Rectal smooth muscle tissue (tissue), 1 donor: Measurements from ENCODE around the gene HVCN1.

Source experiments
- H3K27ac ChIP-seq: one replicate; pipeline ENCODE4 v1.7.0; 2013; ENCODE audit warnings: low read depth, low read length, inconsistent platforms
- H3K27me3 ChIP-seq: one replicate; pipeline ENCODE4 v1.7.0; 2013; ENCODE audit warnings: low read length; ENCODE audit not compliant: control insufficient read depth, insufficient read depth
- H3K36me3 ChIP-seq: one replicate; pipeline ENCODE4 v1.7.0; 2013; ENCODE audit warnings: low read length; ENCODE audit not compliant: control insufficient read depth, insufficient read depth
- H3K4me1 ChIP-seq: one replicate; pipeline ENCODE4 v1.7.0; 2013; ENCODE audit warnings: low read length; ENCODE audit not compliant: control insufficient read depth, insufficient read depth
- H3K4me3 ChIP-seq: one replicate; pipeline ENCODE4 v1.7.0; 2013; ENCODE audit warnings: low read length
- H3K9ac ChIP-seq: one replicate; pipeline ENCODE4 v1.7.0; 2013; ENCODE audit warnings: low read length

The HVCN1 gene

GRCh38 chr12:110677206-110677911 lies 11.6 kb downstream of the HVCN1 start:
- H3K36me3 ChIP-seq, result no peaks in the 10 kb centered on the region
- no peak overlapping the region for H3K4me3 ChIP-seq
- no peak overlapping the region for H3K27ac ChIP-seq
- H3K9ac ChIP-seq, result no peak overlapping the region
- H3K4me1 ChIP-seq, result no peaks in the 10 kb centered on the region
- H3K27me3 ChIP-seq, result no peaks in the 10 kb centered on the region

GRCh38 chr12:110676171-110676570 lies 12.7 kb downstream of the HVCN1 start:
- Histone ChIP-seq H3K4me1 (no peaks in the 10 kb centered on the region), H3K4me3 (no peak overlapping the region), H3K27ac (no peak overlapping the region), H3K36me3 (no peaks in the 10 kb centered on the region), H3K27me3 (no peaks in the 10 kb centered on the region), H3K9ac (no peak overlapping the region)

DNA sequence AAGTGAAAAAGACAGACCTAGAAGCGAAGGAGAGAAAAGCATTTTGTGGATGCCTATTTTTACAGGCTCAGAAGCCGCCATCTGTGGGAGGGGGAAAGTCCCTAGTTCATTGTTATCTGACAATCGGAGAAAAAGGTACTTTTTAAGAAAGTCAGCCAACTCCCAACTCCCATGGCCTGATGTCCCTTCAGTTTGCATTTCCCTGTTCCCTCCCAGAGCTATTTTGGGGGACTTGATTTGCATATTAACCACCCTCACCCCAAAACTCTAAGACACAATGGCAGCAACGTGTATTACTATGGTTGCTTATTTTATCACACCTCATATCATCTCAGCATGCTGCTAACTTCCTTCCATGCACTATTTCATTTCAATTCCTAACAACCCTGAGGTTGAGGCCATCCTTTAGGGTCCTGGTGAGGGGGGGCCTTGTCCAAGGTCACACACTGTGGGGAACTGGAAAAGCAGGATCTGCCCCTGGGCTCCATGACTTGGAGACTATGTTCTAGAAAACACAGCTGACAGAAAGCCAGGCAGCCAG lies 18.7 kb downstream of the HVCN1 start:
- Histone ChIP-seq H3K9ac (no peak overlapping the region), H3K27me3 (no peaks in the 10 kb centered on the region), H3K4me3 (no peak overlapping the region), H3K4me1 (no peaks in the 10 kb centered on the region), H3K27ac (no peak overlapping the region), H3K36me3 (no peaks in the 10 kb centered on the region)

- no peak overlapping the region for H3K4me3 ChIP-seq
- no peaks in the 10 kb centered on the region for H3K36me3 ChIP-seq
- H3K27ac ChIP-seq, result no peak overlapping the region
- no peaks in the 10 kb centered on the region for H3K4me1 ChIP-seq
- no peak overlapping the region for H3K9ac ChIP-seq
- H3K27me3 ChIP-seq, result no peaks in the 10 kb centered on the region
Observed at GRCh38 chr12:110669193-110669502, 19.8 kb downstream of the HVCN1 start.

DNA sequence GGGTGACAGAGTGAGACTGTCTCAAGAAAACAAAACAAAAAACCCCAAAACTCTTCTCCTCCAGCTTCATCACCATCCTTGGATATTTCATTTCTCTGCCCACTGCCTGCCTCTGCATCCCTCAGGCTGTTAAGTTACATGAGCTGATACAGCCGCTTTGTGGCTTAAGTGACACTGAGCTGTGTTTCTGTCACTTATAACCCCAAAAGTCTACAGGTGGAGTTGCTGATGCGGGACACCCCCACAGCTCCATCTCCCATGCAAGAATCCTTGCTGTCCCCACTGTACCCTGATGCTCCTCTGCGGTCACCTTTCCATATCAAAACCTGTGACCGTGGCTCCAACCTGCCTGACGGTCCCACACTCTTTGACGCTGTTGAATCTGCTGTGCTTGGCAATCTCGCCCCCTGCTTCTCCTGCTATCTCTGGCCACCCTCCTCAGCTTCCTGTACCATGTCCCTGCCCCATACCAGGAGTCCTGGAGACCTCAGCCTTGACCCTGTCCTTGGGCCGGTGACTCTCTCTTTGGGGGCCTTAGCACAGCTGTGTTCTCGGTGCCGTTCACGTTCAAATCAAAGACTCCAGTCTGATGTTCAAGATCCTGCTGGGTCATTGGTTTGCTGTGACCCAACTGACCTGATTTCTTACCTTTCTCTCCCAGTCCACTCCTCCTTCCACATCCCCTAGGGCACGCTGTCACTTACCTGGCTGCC lies 20.3 kb downstream of the HVCN1 start:
- no peaks in the 10 kb centered on the region for H3K4me1 ChIP-seq
- H3K27me3 ChIP-seq, result no peaks in the 10 kb centered on the region
- H3K36me3 ChIP-seq, result no peaks in the 10 kb centered on the region
- H3K27ac ChIP-seq, result no peak overlapping the region
- no peak overlapping the region for H3K9ac ChIP-seq
- peak overlapping the region; percentile 6 for H3K4me3 ChIP-seq

GRCh38 chr12:110667671-110668070 lies 21.2 kb downstream of the HVCN1 start:
- Histone ChIP-seq H3K36me3 (no peaks in the 10 kb centered on the region), H3K27ac (no peak overlapping the region), H3K27me3 (no peaks in the 10 kb centered on the region), H3K4me1 (no peaks in the 10 kb centered on the region), H3K9ac (no peak overlapping the region), H3K4me3 (no peak overlapping the region)

GRCh38 chr12:110666892-110667291 lies 22.0 kb downstream of the HVCN1 start:
- Histone ChIP-seq H3K27ac (no peak overlapping the region), H3K9ac (no peak overlapping the region), H3K4me1 (no peaks in the 10 kb centered on the region), H3K36me3 (no peaks in the 10 kb centered on the region), H3K4me3 (no peak overlapping the region), H3K27me3 (no peaks in the 10 kb centered on the region)

- no peaks in the 10 kb centered on the region for H3K27me3 ChIP-seq
- no peaks in the 10 kb centered on the region for H3K4me1 ChIP-seq
- no peak overlapping the region for H3K4me3 ChIP-seq
- H3K27ac ChIP-seq, result no peak overlapping the region
- no peak overlapping the region for H3K9ac ChIP-seq
- peaks cover 2% of the 10 kb centered on the region for H3K36me3 ChIP-seq
Observed at GRCh38 chr12:110661337-110661972, 27.5 kb downstream of the HVCN1 start.

- no peak overlapping the region for H3K27ac ChIP-seq
- no peaks in the 10 kb centered on the region for H3K27me3 ChIP-seq
- H3K4me3 ChIP-seq, result no peak overlapping the region
- peaks cover 8% of the 10 kb centered on the region for H3K36me3 ChIP-seq
- H3K9ac ChIP-seq, result no peak overlapping the region
- no peaks in the 10 kb centered on the region for H3K4me1 ChIP-seq
Observed at GRCh38 chr12:110658878-110659277, 30.0 kb downstream of the HVCN1 start.

DNA sequence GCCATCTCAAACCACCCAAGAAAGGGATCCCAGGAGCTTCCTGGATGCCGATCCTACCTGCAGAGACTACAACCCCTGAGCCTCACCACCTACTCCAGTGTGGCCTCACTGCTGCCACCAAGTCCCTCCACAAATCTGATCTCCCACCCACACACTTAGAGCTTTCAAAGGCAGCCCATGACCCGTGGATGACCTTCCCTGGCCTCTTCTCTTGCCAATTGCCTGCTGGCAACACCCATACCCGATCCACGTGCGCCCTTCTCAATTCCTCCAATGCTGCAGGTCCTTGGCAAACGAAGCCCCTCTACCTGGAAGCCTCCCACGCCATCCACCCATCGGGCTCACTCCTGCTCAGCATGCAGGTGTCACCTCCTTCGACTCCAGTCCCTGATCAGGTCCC lies 30.7 kb downstream of the HVCN1 start:
- Histone ChIP-seq H3K36me3 (peaks cover 8% of the 10 kb centered on the region), H3K4me1 (no peaks in the 10 kb centered on the region), H3K27me3 (no peaks in the 10 kb centered on the region), H3K27ac (no peak overlapping the region), H3K4me3 (no peak overlapping the region), H3K9ac (no peak overlapping the region)

DNA sequence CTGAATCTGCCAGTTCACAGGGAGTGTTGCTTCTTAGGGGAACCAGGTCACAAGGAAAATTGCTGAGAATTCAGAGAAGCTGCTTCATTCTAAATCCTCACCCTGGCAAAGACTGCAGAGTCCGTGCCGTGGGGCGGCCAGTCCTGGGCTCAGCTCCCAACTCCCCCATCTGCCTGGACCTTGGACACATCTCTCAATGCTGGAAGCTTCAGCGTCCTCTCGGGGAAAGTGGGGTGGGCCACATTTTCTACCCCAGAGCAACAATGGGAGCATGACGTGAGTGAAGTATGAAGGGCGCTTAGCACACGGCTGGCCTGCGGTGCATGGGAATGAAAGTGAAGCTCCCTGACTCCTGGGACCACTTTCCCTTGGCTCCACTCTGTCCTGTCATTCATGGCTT lies 31.2 kb downstream of the HVCN1 start:
- Histone ChIP-seq H3K27ac (no peak overlapping the region), H3K36me3 (peaks cover 10% of the 10 kb centered on the region)

GRCh38 chr12:110656071-110656655 lies 32.8 kb downstream of the HVCN1 start:
- Histone ChIP-seq H3K4me1 (no peaks in the 10 kb centered on the region), H3K27ac (no peak overlapping the region), H3K36me3 (peaks cover 15% of the 10 kb centered on the region), H3K9ac (no peak overlapping the region), H3K4me3 (no peak overlapping the region), H3K27me3 (no peaks in the 10 kb centered on the region)

More for the DNA sequence above, 31.2 kb downstream of the HVCN1 start:
- no peaks in the 10 kb centered on the region for H3K4me1 ChIP-seq
- H3K4me3 ChIP-seq, result no peak overlapping the region
- no peak overlapping the region for H3K9ac ChIP-seq
- H3K27me3 ChIP-seq, result no peaks in the 10 kb centered on the region
